Astrocyte (in vitro differentiated cells and primary cell): Measurements from ENCODE around the gene TMEM238.

ENCODE experiments used
- CTCF ChIP-seq: IDR thresholded peaks from 2 replicates; pipeline ENCODE4 v1.5.1; 2011; ENCODE audit warnings: low read depth, mild to moderate bottlenecking, inconsistent platforms, low read length, moderate library complexity; ENCODE audit not compliant: insufficient read depth
- EZH2 ChIP-seq: IDR thresholded peaks from 2 replicates; pipeline ENCODE4 v1.6.1; 2012; ENCODE audit warnings: mild to moderate bottlenecking, low read length, inconsistent platforms; ENCODE audit not compliant: insufficient read depth

- TF ChIP-seq CTCF (no peak), EZH2 (no peak)
These were observed 37.2 kb downstream of the TMEM238 start for GRCh38 chr19:55346725-55347441.
